NCI-H2171 treated with DMSO at 0.1 percent for 48 hours (cell line): ENCODE data around the gene HSD17B3.
"Not testable (repeated sequence)": the region's sequence is repeated elsewhere in the genome, so short reads cannot be mapped to it uniquely, and the experiment has no call there.

ENCODE experiments used
- DNase-seq: peaks from one replicate; lab custom pipeline; 2025; lab: John Stamatoyannopoulos, UW

The HSD17B3 gene

GRCh38 chr9:96302021-96302420 is at the start of gene HSD17B3:
Gene HSD17B3 (minus strand): TSS chr9:96302176. CDS start chr9:96302104, 72 bp downstream.
- DNase-seq, result no peak

DNA sequence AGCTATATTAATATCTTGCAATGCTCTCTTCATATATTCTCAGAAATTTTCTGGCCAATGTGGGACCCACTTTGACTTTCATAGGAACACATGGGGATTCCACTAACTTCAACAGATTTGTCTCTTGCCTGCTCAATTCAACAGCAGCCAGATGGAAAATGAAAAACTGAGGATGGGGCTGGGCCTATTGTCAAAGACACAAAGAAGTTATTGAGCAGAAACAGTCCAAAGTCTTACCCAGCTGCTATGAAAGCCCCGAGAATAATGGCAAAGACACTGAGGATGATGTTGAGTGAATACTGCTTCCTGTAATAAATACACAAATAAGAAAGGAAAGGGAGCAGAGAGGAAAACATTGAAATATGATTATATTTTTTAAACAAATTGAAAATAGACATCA is 48.9 kb upstream of the HSD17B3 start:
- no peak for DNase-seq

GRCh38 chr9:96348261-96348660 is 46.3 kb upstream of the HSD17B3 start:
- DNase-seq, result no peak

GRCh38 chr9:96345551-96345950 is 43.6 kb upstream of the HSD17B3 start:
- no peak for DNase-seq

DNA sequence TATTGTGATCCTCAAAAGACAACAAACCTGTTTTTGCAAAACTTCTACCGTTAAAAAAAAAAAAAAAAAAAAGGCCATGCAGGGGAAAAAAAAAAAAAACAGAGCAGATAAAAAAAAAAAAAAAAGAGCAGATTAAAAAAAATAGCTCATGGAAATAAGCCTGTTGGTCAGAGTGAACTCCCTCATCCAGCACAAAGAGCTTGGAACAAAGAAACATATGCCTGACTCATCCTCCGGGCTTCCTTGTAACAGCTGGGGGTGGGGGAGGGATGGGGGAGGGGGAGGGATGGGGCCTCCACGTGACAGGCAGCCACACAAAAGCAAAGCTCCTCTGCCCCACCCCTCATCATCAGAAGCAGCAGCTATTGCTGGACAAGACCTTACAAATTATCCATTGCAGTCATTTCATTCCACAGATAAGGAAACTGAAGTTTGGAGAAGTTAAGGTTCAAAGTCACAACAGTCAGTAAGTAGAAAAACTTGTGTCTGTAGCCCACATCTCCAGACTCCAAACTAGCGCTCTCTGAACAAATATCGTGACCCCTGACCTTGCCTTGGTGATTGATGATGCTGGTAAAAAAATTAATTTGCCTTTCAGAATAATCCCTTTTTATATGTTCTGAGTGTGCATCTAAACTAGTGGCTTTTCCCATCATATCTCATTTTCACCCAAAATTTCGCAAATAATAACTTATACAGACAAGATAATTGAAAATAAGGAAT is 42.6 kb upstream of the HSD17B3 start:
- DNase-seq, result peak; percentile 95

- no peak for DNase-seq
Observed at GRCh38 chr9:96343515-96344360, 41.8 kb upstream of the HSD17B3 start.

DNA sequence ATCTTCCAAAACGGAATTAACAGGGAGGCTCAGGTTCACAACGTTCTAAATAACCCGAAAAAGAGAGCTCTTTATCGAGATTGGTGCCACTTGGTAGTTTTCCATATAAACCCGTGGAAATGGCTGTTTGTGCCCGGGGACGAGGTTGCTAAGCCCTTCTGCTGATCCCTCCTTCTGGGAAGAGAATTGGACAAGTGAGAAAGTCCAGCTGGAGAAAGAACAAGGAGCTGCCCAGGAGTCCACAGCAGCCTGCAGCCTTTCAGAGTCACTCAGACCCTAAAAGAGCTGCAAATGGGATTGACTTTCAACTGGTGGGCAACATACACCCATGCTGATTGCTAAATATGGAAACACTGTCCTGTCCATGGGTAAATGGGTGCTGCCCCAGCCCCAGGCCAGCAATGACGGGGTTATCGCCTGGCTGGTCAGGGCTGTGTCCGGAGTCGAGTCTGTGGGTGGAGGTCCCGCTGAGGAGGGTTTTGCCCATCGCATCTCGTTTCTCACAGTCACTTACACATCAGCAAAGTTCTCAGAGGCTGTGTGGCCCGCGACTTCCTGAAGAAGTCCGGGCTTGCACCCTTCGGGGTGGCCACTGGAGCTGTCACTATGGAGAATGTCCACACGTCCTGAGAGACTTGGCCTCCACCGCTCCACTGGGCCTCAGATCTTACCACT is 40.7 kb upstream of the HSD17B3 start:
- no peak for DNase-seq

DNA sequence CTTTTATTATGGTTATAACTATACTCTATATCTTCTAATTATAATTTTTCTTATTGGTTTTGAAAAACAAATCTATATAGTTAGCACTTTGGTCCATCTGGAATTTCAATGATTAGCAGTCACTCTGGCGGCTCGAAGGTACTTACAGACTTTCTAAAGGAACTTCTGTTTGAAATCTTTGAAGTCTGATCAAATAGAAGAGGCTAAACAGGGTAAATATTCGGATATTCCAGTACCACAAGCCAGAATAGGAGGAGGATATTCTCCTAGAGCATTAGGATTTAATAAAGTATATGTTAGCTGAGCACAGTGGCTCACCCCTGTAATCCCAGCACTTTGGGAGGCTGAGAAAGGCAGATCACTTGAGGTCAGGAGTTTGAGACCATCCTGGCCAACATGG is 38.7 kb upstream of the HSD17B3 start:
- no peak for DNase-seq

- no peak for DNase-seq
Observed at GRCh38 chr9:96338299-96338698, 36.3 kb upstream of the HSD17B3 start.

DNA sequence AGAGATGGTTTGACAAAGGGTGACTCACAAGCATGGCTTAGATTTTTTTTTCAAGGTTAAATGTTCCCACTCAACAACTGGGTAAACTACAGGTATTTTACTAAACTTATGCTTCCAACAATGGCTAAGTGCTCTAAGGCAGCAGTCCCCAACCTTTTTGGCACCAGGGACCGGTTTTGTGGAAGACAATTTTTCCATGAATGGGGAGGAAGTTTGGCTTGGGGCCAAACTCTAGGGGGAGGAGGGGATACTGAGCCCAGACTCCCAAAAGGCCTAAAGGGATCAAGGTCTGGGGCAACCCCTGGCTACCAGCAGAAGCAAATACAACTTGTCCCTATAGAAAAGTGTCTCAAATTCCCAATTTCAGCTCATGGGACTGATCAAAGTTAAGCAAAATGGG is 32.0 kb upstream of the HSD17B3 start:
- no peak for DNase-seq

DNA sequence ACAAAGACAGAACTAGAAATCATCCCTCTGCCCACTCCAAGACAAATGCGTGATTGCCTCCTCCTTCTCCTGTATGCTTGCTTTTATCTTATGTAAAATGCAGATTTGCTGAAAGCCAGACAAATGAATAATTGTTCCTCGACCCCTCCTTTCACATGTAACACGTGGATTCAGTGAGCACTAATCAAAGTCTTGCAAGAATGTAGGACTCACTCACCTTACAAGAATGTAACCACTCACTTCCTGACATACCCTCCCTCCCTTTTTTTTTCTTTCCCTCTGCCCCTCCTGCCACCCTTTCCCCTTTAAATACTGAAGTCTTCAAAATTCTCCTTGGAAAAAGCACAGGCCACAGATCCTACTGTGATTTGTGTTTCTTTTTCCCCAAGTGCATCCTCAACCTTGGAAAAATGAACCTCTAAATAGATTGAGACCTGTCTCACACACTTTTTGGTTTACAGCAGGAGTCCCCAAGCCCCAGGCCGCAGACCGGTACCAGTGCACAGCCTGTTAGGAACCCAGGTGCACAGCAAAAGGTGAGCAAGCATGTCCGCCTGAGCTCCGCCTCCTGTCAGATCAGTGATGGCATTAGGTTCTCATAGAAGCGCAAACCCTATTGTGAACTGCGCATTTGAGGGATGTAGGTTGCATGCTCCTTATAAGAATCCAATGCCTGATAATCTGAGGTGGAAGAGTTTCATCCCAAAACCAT is 29.4 kb upstream of the HSD17B3 start:
- DNase-seq, result no peak

DNA sequence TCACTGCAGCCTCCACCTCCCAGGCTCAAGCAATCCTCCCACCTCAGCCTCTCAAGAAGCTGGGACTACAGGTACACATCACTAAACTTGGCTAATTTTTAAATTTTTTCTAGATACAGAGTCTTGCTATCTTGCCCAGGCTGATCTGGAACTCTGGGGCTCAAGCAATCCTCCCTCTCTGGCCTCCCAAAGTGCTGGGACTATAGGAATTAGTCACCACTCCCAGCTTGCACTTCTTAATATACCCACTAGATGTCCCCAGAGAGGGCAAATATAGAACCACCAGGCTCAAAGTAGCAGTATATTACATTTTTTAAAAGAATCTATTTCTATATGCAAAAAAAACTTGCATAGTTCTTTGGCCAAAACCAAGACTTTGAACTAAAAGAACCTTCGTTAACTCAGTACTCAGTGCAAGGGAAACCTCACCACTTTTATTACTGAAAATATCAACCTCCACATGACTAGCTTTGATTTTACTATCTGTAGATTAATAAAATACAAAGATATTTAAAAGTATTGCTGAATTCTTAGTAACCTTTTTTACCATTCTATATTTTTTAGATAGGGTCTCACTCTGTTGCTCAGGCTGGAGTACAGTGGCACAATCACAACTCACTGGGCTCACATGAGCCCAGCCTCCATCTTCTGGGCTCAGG is 25.8 kb upstream of the HSD17B3 start:
- DNase-seq, result peak; percentile 43

DNA sequence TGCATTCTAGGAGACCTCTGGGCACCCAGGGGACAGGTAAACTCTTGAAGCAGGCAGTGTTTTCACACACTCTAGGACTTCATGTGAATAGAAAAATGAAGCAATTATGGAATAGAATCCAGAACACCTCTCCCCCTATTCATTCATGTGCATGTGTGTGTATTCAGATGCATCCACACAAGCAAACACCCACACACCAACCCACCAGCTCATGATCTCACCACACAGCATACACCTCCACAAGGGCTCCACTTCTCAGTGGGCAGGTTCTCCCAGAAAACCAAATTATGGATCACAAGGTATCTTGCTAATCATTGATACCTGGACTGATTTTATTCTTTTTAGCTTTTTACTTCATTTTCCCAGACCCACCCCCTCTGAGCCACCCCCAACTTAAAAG is 21.2 kb upstream of the HSD17B3 start:
- DNase-seq, result no peak

DNA sequence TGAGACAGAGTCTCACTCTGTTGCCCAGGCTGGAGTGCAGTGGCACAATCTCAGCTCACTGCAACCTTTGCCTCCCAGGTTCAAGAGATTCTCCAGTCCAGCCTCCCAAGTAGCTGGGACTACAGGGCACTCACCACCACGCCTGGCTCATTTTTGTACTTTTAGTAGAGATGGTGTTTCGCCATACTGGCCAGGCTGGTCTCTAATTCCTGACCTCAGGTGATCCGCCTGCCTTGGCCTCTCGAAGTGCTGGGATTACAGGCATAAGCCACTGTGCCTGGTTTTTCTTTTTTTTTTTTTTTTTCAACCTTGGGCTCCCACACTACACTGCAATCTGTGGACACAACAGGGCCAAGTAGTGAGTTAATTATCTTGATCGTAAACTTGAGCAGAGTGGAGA is 20.8 kb upstream of the HSD17B3 start:
- not testable (repeated sequence) for DNase-seq

GRCh38 chr9:96322210-96322609 is 20.2 kb upstream of the HSD17B3 start:
- DNase-seq, result not testable (repeated sequence)

DNA sequence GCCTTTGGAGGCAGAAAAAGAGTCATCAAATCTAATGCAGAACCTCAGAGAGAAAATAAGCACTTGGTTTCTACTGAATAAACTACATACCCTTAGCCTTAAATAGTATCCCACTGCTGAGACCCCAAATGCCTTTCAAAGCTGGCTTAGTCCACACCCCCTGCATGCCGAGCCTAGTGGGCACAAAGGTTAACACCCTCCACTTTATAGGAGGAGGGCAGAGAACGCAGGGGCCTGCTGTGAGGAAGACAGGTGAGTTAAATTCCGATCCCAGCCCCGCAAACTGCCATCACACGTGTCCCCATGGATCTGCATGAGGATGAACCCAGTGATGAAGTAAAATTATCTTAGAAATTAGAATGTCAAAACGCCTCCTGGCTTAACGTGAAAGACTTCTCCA is 19.5 kb upstream of the HSD17B3 start:
- no peak for DNase-seq

GRCh38 chr9:96320749-96321280 is 18.8 kb upstream of the HSD17B3 start:
- no peak for DNase-seq

DNA sequence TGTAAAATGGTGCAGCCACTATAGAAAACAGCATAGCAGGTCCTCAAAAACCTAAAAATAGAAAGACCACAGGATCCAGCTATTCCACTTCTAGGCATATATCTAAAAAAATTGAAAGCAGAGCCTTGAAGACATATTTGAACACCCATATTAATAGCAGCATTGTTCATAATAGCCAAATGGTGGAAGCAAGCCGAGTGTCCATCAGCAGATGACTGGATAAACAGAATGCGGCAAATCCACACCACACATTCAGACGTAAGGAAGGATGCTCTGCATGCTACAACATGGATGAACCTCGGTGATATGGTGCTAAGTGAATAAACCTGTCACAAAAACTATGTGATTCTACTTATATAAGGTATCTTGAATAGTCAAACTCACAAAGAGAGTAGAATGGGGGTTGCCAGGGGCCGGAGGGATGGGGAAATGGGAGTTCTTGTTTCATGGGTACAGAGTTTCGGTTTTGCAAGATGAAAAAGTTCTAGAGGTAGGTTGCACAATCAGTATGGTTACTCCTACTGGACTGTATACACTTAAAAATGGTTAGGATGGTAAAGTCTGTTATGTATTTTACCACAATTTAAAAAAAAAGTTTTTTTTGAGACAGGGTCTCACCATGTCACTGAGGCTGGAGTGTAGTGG is 17.1 kb upstream of the HSD17B3 start:
- DNase-seq, result no peak

DNA sequence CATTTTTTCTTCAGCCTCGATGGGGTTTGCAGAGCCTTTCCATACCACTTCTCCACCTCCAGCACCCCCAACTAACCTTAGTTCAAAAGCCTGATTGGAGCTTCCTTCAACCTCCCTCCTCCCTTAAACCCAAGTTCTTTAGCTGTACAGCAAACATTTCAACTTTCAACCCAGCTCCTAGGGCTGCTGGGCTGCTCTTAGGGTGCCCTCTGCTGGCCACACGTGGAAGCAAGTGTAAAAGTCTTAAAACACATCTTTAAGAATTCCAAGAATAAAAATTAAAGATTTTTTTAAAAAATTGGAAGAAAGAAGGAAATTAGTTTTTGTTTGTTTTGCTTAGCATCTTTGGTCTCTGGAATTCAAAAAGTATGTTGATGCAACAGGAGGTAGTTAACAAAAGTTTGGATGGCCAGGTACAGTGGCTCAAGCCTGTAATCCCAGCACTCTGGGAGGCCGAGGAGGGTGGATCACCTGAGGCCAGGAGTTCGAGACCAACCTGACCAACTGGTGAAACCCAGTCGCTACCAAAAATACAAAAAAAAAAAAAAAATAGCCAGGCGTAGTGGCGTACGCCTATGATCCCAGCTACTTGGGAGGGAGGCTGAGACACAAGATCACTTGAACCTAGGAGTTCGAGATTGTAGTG is 15.5 kb upstream of the HSD17B3 start:
- peak; percentile 58 for DNase-seq

- no peak for DNase-seq
Observed at GRCh38 chr9:96309850-96310249, 7.9 kb upstream of the HSD17B3 start.
